HG03442 (cell line): ENCODE measurements around the gene INPP5J.
"Not testable (repeated sequence)": the region's sequence is repeated elsewhere in the genome, so short reads cannot be mapped to it uniquely, and the experiment has no call there.

Source experiments
- ATAC-seq: cut with Tn5 transposase; IDR thresholded peaks from one replicate; pipeline ENCODE4 v1.9.1; 2021; ENCODE audit warnings: mild to moderate bottlenecking, moderate library complexity; ENCODE audit not compliant: unreplicated experiment

INPP5J gene

GRCh38 chr22:31087744-31088215, 35.0 kb upstream of the INPP5J start:
- ATAC-seq: no peak

GRCh38 chr22:31088233-31088986, 34.4 kb upstream of the INPP5J start:
- ATAC-seq: no peak

- ATAC-seq: no peak
These were observed 33.3 kb upstream of the INPP5J start for GRCh38 chr22:31089160-31090100.

GRCh38 chr22:31090217-31091085, 32.3 kb upstream of the INPP5J start:
- no peak for ATAC-seq

GRCh38 chr22:31091106-31091975, 31.4 kb upstream of the INPP5J start:
- no peak for ATAC-seq

GRCh38 chr22:31092161-31092560, 30.6 kb upstream of the INPP5J start:
- ATAC-seq: no peak

GRCh38 chr22:31093086-31093850, 29.5 kb upstream of the INPP5J start:
- ATAC-seq: no peak

GRCh38 chr22:31094021-31094551, 28.7 kb upstream of the INPP5J start:
- ATAC-seq: no peak

GRCh38 chr22:31094741-31095140, 28.0 kb upstream of the INPP5J start:
- no peak for ATAC-seq

GRCh38 chr22:31095637-31096249, 27.0 kb upstream of the INPP5J start:
- ATAC-seq: no peak

- no peak for ATAC-seq
These were observed 26.0 kb upstream of the INPP5J start for GRCh38 chr22:31096657-31097279.

GRCh38 chr22:31097539-31097938, 25.2 kb upstream of the INPP5J start:
- not testable (repeated sequence) for ATAC-seq

GRCh38 chr22:31097941-31098631, 24.7 kb upstream of the INPP5J start:
- ATAC-seq: no peak

- no peak for ATAC-seq
These were observed 24.1 kb upstream of the INPP5J start for GRCh38 chr22:31098632-31099110.

- no peak for ATAC-seq
These were observed 23.4 kb upstream of the INPP5J start for GRCh38 chr22:31099386-31099785.

- ATAC-seq: no peak
These were observed 22.7 kb upstream of the INPP5J start for GRCh38 chr22:31099841-31100761.
